NCI-H1694 (cell line): ENCODE results near the gene MARK1.
"Not testable (repeated sequence)": the region's sequence is repeated elsewhere in the genome, so short reads cannot be mapped to it uniquely, and the experiment has no call there.

Source experiments
- DNase-seq: peaks from one replicate; lab custom pipeline; 2025; lab: John Stamatoyannopoulos, UW

Gene MARK1

GRCh38 chr1:220528679-220529501, 954 bp downstream of the MARK1 start:
- DNase-seq = no peak

- no peak for DNase-seq
Measured at GRCh38 chr1:220529521-220530020, 1.6 kb downstream of the MARK1 start.

DNA sequence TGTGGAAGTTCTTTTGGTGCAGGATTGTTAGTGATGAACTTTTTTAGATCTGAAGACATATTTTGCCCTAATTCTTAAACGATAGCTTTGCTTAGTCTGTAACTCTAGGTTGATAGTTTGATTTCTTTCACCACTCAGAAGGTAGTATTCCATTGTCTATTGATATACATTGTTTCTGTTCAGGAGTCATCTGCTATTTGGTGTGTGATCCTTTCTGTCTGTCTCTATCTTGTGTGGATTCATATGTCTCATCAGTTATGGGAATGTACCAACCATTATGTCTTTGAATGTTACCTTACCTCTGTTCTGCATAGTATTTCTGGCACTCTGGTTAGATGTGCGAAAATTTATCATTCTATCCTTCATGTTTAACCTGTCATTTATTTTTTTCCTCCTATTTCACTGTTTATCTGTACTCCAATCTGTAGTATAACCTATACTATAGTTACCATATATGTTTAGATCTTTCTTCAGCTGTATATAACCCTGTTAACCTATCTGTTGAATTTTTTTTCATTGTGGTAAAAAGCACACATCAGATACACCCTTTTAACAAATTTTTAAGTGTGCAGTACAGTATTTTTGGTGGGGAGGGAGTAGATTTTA, 5.7 kb downstream of the MARK1 start:
- no peak for DNase-seq

- no peak for DNase-seq
Measured at GRCh38 chr1:220544901-220545303, 17.0 kb downstream of the MARK1 start.

DNA sequence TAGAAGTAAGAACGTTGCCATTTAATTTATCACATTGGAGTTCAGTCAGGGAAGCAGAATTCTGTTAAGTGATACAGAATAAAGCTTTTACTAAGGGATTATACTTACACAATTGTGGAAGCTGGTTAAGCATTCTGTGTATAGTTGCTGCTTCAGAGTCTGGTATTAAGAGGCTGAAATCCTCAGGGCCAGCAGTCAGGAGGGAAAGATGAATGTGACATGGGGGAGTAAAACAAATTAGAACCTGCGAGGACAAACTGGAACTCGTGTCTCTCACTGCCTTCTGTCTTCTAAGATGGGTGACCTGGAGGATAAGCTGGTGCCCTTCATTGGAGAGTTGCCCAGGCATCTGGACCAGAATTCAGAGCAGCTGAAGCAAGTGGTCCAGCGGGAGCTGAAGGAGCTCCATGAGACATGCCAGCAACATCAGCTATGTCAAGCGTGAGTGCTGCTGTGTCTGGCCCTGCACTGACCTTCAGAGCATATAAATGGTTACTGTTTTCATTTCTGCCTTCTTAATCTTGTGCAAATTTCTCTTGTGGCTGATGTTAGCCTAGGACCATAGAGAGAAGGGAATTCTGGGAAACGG, 23.0 kb downstream of the MARK1 start:
- DNase-seq = no peak

- DNase-seq = no peak
Measured at GRCh38 chr1:220551718-220552117, 23.8 kb downstream of the MARK1 start.

GRCh38 chr1:220552672-220553260, 24.8 kb downstream of the MARK1 start:
- no peak for DNase-seq

GRCh38 chr1:220556641-220557040, 28.7 kb downstream of the MARK1 start:
- DNase-seq = no peak

DNA sequence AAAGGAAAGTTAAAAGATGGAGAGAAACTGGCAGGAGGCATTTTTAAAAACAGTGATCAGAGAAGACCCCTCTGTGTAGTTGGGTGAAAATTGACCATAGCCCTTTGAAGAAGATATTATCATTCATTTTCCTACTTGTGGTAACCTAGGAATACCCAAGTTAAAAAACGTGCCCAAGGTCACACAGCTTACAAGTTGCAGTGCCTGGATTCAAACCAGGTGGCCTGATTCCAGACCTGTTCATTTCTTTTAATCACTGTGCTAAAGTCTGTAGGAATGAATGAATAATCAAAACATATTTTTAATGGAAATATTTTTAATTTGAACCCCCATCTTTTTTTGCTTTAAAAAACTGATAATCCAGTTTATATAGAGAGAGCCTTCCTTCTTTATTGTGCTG, 35.6 kb downstream of the MARK1 start:
- no peak for DNase-seq

DNA sequence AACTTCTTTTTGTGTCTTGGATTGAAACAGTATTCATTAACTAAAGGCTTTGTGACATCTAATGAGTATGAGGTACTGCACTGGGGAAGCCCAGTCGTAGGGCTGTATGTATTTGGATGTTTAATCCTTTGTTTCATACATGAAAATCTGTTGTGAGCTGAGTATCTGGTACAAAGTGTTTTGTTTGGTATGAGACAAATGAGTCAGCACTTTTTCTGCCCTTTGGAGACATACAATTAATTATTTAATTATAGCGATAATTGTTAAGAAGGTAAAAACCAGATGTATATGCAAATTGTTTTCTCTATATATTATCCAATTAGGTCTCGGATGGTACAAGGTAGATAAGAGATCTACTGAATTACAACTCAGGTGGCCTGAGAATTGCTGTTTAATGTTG, 36.3 kb downstream of the MARK1 start:
- DNase-seq = no peak

GRCh38 chr1:220565670-220566069, 37.7 kb downstream of the MARK1 start:
- DNase-seq = no peak

- DNase-seq = no peak
Measured at GRCh38 chr1:220566869-220567268, 38.9 kb downstream of the MARK1 start.

- no peak for DNase-seq
Measured at GRCh38 chr1:220572416-220572815, 44.5 kb downstream of the MARK1 start.

GRCh38 chr1:220573836-220574235, 45.9 kb downstream of the MARK1 start:
- no peak for DNase-seq

GRCh38 chr1:220575718-220576497, 48.0 kb downstream of the MARK1 start:
- DNase-seq = no peak

DNA sequence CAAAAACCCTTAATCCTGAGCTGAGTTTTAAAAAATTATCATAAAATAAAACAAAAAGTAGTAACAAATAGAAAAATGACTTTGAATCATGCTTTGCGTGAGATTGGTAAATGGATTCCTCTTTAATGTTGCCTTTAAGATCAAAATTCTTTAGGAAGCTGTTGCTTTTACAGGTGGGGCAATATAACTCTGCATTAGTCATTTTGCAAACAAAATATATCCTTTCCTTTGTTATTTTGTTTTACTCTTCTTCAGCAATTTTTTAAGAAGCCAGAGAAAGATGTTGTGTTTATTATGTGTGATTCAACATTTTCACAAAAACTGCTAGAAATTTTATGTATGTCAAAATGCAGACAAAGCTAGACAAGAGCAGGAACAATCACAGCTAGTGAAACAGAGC, 50.0 kb downstream of the MARK1 start:
- no peak for DNase-seq

- no peak for DNase-seq
Measured at GRCh38 chr1:220579317-220579716, 51.4 kb downstream of the MARK1 start.

GRCh38 chr1:220592714-220593113, 64.8 kb downstream of the MARK1 start:
- no peak for DNase-seq

DNA sequence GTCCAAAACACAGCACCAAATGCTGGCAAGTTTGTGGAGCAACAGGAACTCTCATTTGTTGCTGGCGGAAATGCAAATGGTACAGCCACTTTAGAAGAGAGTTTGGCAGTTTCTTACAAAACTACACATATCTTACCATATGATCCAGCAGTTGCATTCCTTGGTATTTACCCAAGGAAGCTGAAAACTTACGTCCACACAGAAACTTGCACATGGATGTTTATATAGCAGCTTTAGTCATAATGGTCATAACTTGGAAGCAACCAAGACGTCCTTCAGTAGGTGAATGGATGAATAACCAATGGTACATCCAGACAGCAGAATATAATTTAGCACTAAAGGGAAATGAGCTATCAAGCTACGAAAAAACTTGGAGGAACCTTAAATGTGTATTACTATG, 66.4 kb downstream of the MARK1 start:
- no peak for DNase-seq

DNA sequence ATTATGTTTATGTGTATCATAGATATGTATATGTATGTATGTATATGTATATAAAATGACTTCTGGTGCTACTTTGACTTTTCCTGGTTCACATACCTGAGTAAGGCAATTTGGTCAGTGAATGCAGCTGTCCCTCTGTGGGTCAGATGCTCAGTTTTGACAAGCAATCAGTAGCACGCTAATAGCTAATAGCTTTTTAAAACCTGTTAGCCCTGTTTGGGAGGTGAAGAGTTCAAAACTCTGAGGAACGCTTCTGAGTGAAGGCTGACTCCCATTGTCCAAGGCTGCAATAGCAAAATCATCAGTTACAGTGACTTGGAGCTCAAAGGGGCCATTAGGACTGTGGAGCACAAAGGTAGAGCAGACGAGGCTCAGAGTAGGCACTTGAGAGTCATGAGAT, 67.2 kb downstream of the MARK1 start:
- DNase-seq = no peak

DNA sequence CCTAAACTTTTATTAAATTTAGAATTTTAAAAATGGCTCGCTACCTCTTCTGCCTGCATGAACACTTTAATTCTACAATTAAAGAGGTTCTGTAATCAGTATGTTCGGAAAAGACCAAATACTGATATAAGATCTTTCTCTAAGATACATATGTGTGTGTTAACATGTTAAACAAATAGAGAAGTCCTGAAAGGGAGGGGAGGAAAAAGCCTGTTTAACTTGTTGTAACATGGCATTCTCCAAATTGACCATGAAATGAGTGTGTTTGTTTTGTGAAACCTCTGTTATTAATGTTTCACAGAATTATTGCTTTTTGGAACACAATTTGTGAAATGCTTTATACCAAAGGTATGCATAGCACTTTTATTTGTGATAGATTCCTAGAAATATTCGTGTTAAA, 77.0 kb downstream of the MARK1 start:
- DNase-seq = no peak

DNA sequence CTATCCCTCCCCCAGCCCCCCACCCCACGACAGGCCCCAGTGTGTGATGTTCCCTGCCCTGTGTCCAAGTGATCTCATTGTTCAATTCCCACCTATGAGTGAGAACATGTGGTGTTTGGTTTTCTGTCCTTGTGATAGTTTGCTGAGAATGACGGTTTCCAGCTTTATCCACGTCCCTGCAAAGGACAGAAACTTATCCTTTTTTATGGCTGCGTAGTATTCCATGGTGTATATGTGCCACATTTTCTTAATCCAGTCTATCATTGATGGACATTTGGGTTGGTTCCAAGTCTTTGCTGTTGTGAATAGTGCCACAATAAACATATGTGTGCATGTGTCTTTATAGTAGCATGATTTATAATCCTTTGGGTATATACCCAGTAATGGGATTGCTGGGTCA, 77.7 kb downstream of the MARK1 start:
- DNase-seq = not testable (repeated sequence)
